Sigmoid colon (tissue), 4 donors: ENCODE results near the gene BCL2L1.

Experiments used
- CTCF ChIP-seq, 4 experiments: fragments of 450-650 bp in 3 of 4; fragments of 200-600 bp in 1 of 4; IDR thresholded peaks; one replicate each; pipeline ENCODE4 v1.5.1; 2016 to 2019; ENCODE audit warnings: antibody characterized with exemption in 4 of 4, mild to moderate bottlenecking in 3 of 4, moderate library complexity in 2 of 4
- EP300 ChIP-seq, 4 donors: sonication (generic); formaldehyde crosslinking; IDR thresholded peaks; one replicate each; pipeline ENCODE4 v1.6.1; 2017; ENCODE audit warnings: antibody characterized with exemption in 4 of 4
- POLR2A ChIP-seq, 2 donors: fragments of 450-650 bp; IDR thresholded peaks; one replicate each; pipeline ENCODE4 v1.6.1; 2016; ENCODE audit warnings: antibody characterized with exemption in 2 of 2, mild to moderate bottlenecking in 2 of 2, moderate library complexity in 2 of 2
- POLR2AphosphoS5 ChIP-seq, 4 donors: sonication (generic); formaldehyde crosslinking; IDR thresholded peaks; one replicate each; pipeline ENCODE4 v1.6.1; 2017; ENCODE audit warnings: antibody characterized with exemption in 4 of 4

GRCh38 chr20:31617432-31618104 is 105.1 kb downstream of the BCL2L1 start:
- no peak for TF ChIP-seq CTCF (IDR thresholded peaks at IDR 0.05)
- TF ChIP-seq POLR2A (IDR thresholded peaks at IDR 0.05): no peak
- no peak for TF ChIP-seq EP300 (IDR thresholded peaks at IDR 0.05)
- TF ChIP-seq POLR2AphosphoS5 (IDR thresholded peaks at IDR 0.05): no peak
